Activated gamma-delta T cell treated with anti-CD3 and anti-CD28 coated beads, Interleukin-2, amount 50 U/mL, for 16 hours (primary cell): Measurements from ENCODE around the gene RGP1.

ENCODE experiments used
- DNase-seq: peaks from one replicate; pipeline ENCODE4 v3.0.0-alpha.2; 2020; ENCODE audit warnings: low read depth

Gene RGP1

DNA sequence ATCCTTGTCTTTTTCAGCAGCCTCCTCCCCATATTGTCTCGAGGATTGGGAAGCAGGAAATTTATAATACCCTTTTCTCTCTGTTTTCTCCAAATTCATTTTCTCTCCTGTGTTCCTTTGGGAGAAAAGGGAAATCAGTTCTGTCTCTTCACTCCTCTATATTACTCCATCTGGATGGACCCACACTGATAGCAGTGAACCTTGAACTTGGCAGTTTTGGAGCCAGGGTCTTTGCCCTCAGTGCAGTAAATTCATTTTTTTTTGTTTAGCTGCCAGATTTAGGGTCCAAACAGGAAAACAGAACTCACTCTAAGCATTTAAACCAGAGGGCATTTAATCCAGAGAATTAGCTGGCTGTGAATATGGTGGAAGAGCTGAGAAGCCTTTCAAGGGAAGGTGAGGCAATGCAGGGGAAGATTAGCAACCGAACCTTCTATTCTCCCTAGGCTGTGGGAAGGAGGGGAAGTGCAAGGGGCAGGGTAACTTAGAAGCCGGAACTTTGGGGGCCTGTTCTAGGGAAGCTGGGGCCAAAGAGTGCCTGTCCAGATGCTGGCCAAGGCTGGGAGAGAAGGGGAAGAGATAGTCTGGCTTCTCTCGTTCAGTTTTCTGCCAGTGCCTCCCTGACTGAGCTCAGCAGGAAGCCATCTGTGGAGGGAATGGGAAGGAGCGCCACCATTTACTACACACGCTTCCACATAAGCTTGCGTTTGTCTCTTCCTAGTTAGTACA is 26.0 kb downstream of the RGP1 start:
- no peak for DNase-seq

DNA sequence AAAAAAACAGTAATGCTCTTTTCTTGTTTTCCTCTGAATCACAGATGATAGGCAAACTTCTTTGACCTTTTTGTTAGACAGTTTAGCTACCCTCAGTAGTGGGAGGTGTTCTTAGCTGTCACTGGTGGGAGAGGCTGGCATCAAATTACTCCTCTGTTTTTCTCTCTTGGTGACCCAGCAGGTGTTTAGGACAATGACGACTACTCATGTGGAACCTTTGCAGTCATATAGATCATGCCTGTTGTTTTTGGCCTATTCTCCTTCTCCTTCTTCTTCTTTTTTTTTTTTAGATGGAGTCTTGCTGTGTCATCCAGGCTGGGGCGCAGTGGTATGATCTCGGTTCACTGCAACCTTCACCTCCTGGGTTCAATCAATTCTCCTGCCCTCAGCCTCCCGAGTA is 26.9 kb downstream of the RGP1 start:
- DNase-seq: no peak

DNA sequence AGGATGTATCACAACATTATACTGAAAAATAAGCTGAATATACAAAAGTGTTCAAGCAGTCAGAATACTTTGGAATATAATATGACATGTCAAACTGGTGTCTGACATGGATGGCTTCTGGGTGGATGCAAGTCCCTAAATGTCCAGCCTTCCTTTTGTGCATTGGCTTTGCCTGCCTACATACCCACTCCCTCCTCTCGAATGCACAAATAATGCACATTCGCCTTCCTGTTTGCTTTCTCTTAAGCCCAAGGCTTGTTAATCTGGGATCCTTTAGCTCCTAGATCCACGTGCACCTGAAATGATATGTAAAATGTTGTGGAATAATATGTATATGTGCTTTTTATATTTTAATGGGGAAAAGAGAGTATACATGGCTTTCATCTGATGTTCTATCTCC is 29.4 kb downstream of the RGP1 start:
- no peak for DNase-seq

DNA sequence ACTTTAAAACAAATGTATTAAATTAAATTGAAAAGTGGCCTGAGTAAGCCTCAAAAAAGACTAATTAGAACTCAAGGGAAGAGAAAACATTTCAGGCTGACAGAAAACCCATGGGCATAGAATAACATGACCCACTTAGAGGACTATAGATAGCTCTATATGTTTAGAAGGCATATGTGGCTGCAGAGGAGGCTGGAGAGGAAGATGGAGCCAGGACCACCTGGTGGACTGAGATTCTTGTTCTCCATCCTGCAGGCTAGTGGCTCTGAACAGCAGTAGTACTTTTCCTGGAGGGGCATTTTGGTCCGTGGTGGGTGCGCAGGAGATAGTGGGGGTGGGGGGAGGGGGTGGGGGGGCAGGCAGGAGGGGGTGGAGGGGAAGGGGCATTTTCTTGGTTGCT is 32.0 kb downstream of the RGP1 start:
- DNase-seq: no peak

DNA sequence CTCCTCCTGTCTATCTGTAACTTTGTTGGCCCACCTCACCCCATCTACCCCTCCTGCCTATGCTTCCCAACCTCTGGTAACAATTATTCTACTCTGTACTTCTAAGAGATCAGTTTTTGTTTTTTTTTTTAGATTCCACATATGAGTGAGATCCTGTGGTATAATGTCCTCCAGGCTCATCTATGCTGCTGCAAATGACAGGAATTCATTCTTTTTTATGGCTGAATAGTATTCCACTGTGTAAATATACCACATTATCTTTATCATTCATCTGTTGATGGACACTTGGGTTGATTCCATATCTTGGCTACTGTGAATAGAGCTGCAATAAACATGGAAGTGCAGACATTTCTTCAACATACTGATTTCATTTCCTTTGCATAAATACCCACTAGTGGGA is 34.3 kb downstream of the RGP1 start:
- DNase-seq: no peak

DNA sequence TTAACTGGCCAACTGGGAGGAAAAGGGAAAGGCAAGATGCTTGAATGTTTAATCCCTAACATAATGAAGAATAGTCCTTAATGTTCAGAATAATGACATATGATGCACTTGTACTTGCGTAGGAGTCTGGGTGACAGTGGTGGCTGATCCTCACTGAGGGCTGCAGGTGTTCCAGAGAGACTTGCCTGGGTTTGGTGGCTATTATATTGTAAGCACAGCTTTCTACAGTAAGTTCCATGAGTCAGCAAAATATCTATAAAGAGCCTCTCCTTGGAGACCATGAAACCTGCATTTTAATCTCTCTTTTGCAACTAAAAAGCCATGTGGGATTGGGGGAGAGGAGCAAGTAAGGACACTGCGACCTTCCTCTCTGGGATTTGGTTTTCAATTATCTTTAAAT is 40.5 kb downstream of the RGP1 start:
- no peak for DNase-seq

DNA sequence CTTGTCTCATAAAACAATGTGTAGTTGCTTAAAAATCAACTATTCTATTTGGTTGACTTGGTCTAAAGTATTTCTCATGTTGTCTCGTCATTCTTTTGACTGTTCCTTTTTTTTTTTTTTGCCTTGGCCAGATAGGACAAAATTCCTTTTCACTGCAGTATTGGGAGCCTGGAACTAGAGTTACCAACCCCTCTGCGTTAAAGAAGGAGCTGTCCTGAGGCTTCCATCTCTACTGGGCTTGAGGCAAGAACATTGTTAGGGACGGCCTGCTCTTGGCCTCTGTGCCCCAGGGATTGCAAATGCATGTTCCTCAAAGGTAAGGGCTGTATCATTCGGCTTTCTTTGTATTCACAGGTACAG is 40.9 kb downstream of the RGP1 start:
- no peak for DNase-seq

DNA sequence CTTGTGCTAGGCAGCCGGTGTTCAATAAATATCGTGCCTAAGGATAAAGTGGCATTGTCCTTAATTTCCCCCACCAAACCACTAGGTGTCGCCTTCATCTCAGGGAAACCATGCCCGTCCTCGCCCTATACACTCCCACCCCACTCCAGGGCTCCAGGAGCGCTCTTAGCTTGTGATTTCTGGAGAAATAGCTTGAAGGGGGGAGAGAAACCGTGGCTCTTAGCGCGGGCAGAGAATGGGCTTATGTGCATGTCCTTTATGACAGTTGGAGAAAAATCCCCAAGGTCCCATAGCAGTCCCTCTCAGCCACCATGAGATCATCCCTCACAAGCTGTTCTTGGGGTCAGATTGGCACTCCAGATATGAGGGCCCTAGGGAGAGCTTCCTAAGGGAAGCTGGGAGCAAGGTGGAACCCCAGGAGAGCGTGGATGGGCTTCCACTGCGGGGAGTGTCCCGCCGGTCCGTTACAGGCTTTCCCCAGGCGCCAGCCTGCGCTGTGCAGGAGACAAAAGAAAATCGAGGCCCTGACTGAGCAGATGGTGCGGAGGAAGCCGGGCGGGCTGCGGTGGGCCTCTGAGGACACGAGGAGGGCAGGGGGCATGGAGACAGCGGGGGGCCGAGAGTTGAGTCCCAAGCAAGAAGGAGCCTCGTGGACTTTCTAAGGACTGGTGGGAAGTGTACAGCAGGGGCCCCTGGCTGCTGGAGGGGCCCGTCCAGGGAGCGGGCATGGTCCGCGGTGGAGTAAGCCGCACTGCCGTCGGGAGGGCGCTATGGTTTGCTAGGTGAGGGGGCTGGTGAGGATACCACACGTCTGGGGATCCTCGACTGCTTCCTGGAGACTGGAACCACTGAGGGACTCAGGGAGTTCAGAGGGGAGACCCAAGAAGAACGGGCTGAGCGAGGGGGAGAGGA is 41.6 kb downstream of the RGP1 start:
- DNase-seq: peak; percentile 26

DNA sequence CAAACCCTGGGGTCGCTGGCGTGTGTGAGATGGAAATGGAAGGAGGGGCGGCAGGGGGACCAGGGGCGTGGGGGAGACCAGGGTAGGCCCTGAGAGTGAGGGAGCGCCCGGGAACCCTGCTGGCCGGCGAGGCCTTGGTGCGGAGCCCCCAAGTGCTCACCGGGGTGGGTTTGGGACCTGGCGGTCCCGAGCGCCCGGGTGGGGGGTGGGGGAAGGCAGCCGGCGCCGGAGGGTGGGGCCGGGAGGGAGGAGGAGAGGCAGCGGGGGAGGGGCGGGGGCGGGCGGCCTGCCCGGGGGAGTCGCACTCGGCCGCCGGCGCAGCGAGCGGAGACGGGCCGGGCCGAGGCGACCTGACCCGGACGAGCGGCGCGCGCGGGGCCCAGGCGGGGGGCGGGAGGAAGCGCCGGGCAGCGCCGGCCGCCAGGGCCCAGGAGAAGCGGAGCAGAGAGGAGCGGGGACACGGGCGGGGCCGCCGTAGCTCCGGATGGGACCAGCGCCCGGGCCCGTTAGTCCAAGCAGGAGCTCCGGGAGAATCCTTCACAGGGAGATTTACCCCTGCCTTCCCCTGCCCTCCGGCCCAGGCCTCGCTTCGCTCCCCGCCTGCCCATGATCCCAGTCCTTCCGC is 42.3 kb downstream of the RGP1 start, which contains the start of gene NPR2:
Gene NPR2, plus strand, starts transcription at position 295 of the 625 bp plus-strand sequence. CDS start 818 bp downstream, outside the sequence.
- DNase-seq: no peak

DNA sequence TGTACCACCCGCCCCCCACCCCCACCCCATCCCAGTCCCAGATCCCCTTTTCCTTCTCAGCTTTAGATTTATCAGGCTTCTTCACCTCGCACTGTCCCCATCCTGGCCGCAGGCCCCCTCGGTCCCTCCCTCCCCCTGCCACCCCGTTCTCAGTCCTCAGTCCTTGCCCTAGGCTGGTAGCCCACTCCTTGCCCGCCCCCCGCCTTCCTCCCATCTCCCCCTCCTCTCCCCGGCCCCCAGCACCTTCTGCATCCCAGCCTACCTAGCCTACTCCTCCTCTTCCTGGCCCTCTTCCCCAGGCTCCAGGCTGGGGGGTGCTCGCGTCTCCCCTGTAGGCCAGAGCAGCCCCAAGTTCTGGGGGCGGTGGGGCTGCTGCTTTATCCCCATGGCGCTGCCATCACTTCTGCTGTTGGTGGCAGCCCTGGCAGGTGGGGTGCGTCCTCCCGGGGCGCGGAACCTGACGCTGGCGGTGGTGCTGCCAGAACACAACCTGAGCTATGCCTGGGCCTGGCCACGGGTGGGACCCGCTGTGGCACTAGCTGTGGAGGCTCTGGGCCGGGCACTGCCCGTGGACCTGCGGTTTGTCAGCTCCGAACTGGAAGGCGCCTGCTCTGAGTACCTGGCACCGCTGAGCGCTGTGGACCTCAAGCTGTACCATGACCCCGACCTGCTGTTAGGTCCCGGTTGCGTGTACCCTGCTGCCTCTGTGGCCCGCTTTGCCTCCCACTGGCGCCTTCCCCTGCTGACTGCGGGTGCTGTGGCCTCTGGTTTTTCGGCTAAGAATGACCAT is 43.1 kb downstream of the RGP1 start:
- no peak for DNase-seq

DNA sequence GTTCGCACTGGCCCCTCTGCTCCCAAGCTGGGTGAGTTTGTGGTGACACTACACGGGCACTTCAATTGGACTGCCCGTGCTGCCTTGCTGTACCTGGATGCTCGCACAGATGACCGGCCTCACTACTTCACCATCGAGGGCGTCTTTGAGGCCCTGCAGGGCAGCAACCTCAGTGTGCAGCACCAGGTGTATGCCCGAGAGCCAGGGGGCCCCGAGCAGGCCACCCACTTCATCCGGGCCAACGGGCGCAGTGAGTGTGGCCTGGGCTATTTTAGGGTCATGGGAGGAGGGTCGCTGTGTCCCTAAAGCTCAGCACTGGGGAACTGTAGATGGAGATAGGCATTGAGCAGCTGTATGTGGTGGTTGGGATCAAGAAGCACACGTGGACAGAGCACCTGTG is 43.7 kb downstream of the RGP1 start:
- no peak for DNase-seq

DNA sequence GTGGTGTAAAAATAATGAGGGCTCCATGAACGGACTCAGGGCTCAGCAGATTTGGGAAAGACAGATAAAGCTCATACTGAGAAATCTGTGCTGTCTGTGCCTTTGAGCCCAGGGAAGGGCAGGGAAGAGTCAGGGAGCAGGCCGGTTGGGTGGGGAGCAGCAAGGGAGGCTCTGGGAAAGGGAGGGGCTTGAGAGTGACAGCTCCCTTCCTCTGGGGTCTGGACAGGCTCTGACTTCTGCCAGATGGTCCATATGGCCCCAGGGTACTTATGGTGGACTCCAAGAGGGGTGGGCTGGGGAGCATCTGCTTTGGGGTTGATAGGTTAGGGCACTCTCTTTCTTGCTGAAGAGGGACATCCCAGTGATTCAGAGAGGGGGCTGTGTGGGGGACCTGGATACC is 44.4 kb downstream of the RGP1 start:
- DNase-seq: no peak

DNA sequence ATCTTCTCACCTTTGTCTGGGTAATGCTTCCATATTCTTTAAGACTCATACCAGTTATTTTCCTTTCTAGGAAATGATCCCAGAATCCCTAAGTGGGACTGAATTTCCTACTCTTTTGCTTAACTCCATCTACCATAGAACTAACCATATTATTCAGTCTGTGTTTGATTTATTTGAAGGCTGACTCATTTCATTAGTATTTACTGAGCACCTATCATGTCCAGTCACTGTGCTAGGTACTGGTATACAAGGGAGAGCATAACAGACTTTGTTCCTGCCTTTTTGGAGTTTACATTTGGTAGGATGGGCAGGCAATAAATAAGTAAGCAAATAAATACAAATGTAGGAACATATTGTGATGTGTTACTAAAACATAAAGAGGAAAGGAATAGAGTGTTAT is 46.6 kb downstream of the RGP1 start:
- DNase-seq: no peak

DNA sequence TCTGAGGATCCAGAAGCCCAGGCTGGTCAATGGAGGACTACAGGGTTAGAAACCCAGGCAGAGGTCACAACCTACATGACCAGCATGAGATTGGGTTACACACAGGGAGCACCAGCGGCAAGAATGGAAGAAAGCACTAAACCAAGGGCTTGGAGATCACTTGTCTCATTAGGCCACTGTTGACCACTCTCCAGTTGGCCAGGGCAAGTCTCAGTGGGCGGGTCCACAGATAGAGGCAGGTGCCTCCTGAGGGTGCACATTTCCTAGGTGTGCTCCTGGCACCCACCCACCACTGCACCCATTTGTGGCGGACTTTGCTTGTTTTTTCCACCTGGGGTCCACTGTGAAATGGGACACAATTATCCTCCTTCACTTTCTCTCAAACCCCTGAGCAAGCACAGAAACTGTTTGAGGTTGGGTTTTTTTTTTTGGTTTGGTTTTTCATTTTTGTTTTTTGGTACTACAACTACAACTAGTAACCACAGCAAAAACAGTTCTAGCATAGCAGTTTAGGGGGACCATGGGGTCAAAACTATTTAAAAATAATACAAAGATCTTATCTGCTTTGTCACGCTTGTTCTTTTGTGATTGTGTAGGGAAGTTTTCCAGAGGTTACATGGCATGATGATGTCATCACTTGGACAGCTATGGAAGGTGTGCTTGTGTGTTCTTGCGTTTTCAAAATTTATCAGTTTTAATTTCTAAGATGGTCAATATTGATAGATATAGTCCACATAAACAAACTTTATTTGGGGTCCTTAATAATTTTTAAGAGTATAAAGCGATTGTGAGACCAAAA is 48.4 kb downstream of the RGP1 start:
- DNase-seq: no peak

DNA sequence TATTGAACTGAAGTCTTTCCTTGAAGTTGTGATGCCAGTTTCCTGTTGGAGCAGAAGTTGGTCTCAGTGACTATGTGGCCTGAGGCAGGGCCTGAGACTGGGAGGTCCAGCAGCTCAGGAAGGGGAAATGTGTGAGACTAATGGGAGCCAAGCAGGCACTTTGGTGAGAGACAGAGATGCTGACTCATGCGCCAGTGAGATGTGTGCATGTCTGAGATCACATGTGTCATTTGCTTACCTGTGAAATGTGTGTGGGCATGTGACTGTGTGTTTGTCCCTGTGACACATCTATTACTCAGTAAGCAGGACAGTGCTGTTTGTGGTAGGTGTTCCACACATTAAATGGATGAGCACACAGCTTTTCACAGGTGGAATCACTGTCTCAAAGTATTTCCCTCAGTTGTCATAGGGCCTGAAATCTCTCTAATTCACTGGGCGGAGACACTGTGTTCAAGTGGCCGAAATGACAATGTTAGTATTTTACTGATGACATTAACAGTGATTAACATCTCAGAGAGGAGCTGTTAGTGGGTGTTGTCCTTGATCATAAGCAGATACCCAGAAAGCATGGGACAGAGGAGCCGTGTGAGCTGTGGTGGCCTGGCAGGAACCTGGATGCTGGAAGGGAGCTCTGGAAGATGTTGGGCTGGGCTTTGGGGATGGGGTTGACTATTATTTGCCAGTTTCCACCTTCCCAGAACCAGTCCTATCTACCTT is 49.7 kb downstream of the RGP1 start:
- no peak for DNase-seq

DNA sequence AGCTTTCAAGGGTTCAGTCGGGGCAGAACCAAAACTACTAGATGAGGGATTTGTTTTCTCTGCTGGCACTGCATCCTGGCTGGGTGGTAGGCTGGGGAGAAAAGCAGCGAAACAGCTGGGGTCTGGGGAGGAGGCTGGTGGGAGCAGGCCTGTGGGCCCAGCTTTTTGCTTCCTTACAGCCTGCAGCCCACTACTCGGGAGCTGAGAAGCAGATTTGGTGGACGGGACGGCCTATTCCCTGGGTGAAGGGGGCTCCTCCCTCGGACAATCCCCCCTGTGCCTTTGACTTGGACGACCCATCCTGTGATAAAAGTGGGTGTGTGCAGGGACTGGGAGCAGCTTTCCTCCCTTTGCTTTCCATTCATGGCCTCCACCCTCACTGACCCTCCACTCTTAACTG is 51.4 kb downstream of the RGP1 start:
- DNase-seq: no peak

DNA sequence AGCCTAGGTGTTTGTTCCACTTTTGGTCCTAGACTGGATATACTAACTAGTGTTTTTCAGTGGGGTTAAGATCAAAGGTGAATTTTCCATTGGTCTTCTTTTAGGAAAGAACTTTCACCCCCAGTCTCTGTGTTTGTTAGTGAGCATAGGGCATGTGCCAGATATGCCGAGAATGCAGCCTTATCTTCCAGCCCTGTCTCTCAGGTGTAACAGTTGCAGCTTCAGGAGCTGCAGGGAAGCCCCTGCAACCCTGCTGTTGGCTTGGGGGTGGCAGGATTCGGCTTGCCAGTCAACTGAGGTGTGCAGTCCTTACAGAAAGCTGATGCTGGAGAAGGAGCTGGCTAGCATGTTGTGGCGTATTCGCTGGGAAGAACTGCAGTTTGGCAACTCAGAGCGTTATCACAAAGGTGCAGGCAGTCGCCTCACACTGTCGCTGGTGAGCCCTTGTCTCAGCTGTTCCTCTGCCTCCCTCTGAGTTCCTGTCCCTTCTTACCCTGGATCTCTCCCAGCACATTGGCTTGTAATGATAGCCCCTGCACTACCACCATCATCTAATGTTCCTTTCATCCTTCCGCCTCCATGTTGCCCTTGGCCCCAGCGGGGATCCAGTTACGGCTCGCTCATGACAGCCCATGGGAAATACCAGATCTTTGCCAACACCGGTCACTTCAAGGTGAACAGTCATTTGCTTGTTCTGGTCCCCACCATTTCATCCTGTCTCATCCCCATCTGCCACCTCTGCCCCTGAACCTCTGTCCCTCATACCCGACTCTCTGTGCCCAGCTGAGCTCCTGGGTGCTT is 52.4 kb downstream of the RGP1 start:
- no peak for DNase-seq

DNA sequence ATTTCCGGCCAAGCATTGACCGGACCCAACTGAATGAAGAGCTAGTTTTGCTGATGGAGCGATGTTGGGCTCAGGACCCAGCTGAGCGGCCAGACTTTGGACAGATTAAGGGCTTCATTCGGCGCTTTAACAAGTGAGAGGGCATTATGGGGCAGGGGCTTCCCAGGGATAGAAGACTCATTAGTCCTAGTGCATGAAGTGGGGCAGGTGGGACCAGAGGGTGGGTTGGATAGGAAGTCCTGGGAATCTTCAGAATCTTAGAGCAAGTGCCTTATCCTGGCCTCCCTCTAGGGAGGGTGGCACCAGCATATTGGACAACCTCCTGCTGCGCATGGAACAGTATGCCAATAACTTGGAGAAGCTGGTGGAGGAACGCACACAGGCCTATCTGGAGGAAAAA is 57.0 kb downstream of the RGP1 start:
- no peak for DNase-seq
